Measurements from ENCODE around the gene PLCB3.

- no peak for TF ChIP-seq POLR2A (IDR thresholded peaks at IDR 0.05)
- TF ChIP-seq, protein P1, sequence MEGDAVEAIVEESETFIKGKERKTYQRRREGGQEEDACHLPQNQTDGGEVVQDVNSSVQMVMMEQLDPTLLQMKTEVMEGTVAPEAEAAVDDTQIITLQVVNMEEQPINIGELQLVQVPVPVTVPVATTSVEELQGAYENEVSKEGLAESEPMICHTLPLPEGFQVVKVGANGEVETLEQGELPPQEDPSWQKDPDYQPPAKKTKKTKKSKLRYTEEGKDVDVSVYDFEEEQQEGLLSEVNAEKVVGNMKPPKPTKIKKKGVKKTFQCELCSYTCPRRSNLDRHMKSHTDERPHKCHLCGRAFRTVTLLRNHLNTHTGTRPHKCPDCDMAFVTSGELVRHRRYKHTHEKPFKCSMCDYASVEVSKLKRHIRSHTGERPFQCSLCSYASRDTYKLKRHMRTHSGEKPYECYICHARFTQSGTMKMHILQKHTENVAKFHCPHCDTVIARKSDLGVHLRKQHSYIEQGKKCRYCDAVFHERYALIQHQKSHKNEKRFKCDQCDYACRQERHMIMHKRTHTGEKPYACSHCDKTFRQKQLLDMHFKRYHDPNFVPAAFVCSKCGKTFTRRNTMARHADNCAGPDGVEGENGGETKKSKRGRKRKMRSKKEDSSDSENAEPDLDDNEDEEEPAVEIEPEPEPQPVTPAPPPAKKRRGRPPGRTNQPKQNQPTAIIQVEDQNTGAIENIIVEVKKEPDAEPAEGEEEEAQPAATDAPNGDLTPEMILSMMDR (IDR thresholded peaks at IDR 0.05) = no peak
These were observed 37.0 kb downstream of the PLCB3 start for GRCh38 chr11:64288353-64288750.

All from right lobe of liver (tissue), 4 donors.